ENCODE results near the gene ZBTB40. TPM values are rescaled to one million over a fixed set of nuclear protein-coding genes. Genes with fewer than 3 reads are reported as not detected.

The ZBTB40 gene
- total and polyA plus RNA-seq, 5 experiments from 2014 or later = 1.4 to 67.2 (median 4.8) TPM

GRCh38 chr1:22483121-22483520 is 31.5 kb downstream of the ZBTB40 start:
- Mint-ChIP-seq H3K4me1 (peaks cover 20 to 47% (median 39%) of the 10 kb centered on the region in 4 donors), H3K4me3 (no peak overlapping the region)
- ATAC-seq = no peak

GRCh38 chr1:22484706-22485345 is 33.2 kb downstream of the ZBTB40 start:
- H3K27ac Mint-ChIP-seq = peak overlapping the region in 2 of 10 donors; percentile 15 to 49
- peaks cover 20 to 48% (median 39%) of the 10 kb centered on the region in 4 donors for H3K4me1 Mint-ChIP-seq
- peaks cover 7 to 40% (median 22%) of the 10 kb centered on the region in 9 donors for H3K9me3 Mint-ChIP-seq
- H3K36me3 Mint-ChIP-seq = peaks cover 15 to 34% (median 27%) of the 10 kb centered on the region in 3 donors
- ATAC-seq = no peak
- POLR2A ChIA-PET = no interaction called here
- H3K4me3 Mint-ChIP-seq = peak overlapping the region in 2 of 10 donors; percentile 5 to 31
- H3K27me3 Mint-ChIP-seq = no peaks in the 10 kb centered on the region
- no peak for DNase-seq

More at GRCh38 chr1:22483121-22483520, 31.5 kb downstream of the ZBTB40 start:
- Mint-ChIP-seq H3K27ac (no peak overlapping the region), H3K36me3 (peaks cover 16 to 43% (median 36%) of the 10 kb centered on the region in 3 donors), H3K27me3 (no peaks in the 10 kb centered on the region), H3K9me3 (peaks cover 7 to 50% (median 26%) of the 10 kb centered on the region in 9 donors)
- no peak for DNase-seq
- POLR2A ChIA-PET = no interaction called here

GRCh38 chr1:22485431-22485830 is 33.8 kb downstream of the ZBTB40 start:
- no peak for DNase-seq
- Mint-ChIP-seq H3K4me1 (peaks cover 20 to 46% (median 35%) of the 10 kb centered on the region in 4 donors), H3K4me3 (peak overlapping the region in 2 of 10 donors; percentile 5 to 55), H3K36me3 (peaks cover 17 to 31% (median 23%) of the 10 kb centered on the region in 3 donors), H3K9me3 (peaks cover 7 to 38% (median 20%) of the 10 kb centered on the region in 9 donors), H3K27me3 (no peaks in the 10 kb centered on the region), H3K27ac (no peak overlapping the region)
- ATAC-seq = no peak
- POLR2A ChIA-PET = no interaction called here

- H3K4me3 Mint-ChIP-seq = no peak overlapping the region
- H3K4me1 Mint-ChIP-seq = peaks cover 13 to 37% (median 25%) of the 10 kb centered on the region in 4 donors
- peaks cover 21 to 35% (median 35%) of the 10 kb centered on the region in 3 donors for H3K36me3 Mint-ChIP-seq
- ATAC-seq (no peak), DNase-seq (no peak)
- no peak overlapping the region for H3K27ac Mint-ChIP-seq
- POLR2A ChIA-PET = no interaction called here
- no peaks in the 10 kb centered on the region for H3K27me3 Mint-ChIP-seq
- peaks cover 6 to 28% (median 20%) of the 10 kb centered on the region in 9 donors for H3K9me3 Mint-ChIP-seq
These were observed 36.1 kb downstream of the ZBTB40 start for GRCh38 chr1:22487781-22488180.

GRCh38 chr1:22488319-22488718 is 36.7 kb downstream of the ZBTB40 start:
- Mint-ChIP-seq H3K36me3 (peaks cover 21 to 41% (median 34%) of the 10 kb centered on the region in 3 donors), H3K9me3 (peaks cover 3 to 24% (median 16%) of the 10 kb centered on the region in 9 donors), H3K4me1 (peaks cover 13 to 32% (median 25%) of the 10 kb centered on the region in 4 donors), H3K27me3 (no peaks in the 10 kb centered on the region), H3K4me3 (no peak overlapping the region), H3K27ac (no peak overlapping the region)
- DNase-seq (no peak), ATAC-seq (no peak)
- POLR2A ChIA-PET = no interaction called here

- peaks cover 0 to 14% (median 10%) of the 10 kb centered on the region in 9 donors for H3K9me3 Mint-ChIP-seq
- peaks cover 17 to 49% (median 32%) of the 10 kb centered on the region in 3 donors for H3K36me3 Mint-ChIP-seq
- H3K27me3 Mint-ChIP-seq = no peaks in the 10 kb centered on the region
- H3K27ac Mint-ChIP-seq = no peak overlapping the region
- no peak overlapping the region for H3K4me3 Mint-ChIP-seq
- no peak for DNase-seq
- peaks cover 14 to 31% (median 20%) of the 10 kb centered on the region in 4 donors for H3K4me1 Mint-ChIP-seq
- no peak for ATAC-seq
- POLR2A ChIA-PET = no interaction called here
These were observed 37.6 kb downstream of the ZBTB40 start for GRCh38 chr1:22489278-22489677.

- Mint-ChIP-seq H3K27me3 (no peaks in the 10 kb centered on the region), H3K9me3 (peaks cover 0 to 10% (median 5%) of the 10 kb centered on the region in 9 donors), H3K36me3 (peaks cover 13 to 51% (median 29%) of the 10 kb centered on the region in 3 donors), H3K4me1 (peaks cover 11 to 26% (median 16%) of the 10 kb centered on the region in 4 donors), H3K27ac (no peak overlapping the region), H3K4me3 (no peak overlapping the region)
- POLR2A ChIA-PET = no interaction called here
- DNase-seq (no peak), ATAC-seq (no peak)
These were observed 38.2 kb downstream of the ZBTB40 start for GRCh38 chr1:22489823-22490222.

GRCh38 chr1:22490309-22490708 is 38.7 kb downstream of the ZBTB40 start:
- DNase-seq = no peak
- Mint-ChIP-seq H3K36me3 (peaks cover 13 to 55% (median 27%) of the 10 kb centered on the region in 3 donors), H3K4me3 (no peak overlapping the region), H3K4me1 (peaks cover 8 to 21% (median 13%) of the 10 kb centered on the region in 4 donors), H3K27ac (no peak overlapping the region), H3K9me3 (peaks cover 0 to 8% (median 2%) of the 10 kb centered on the region in 9 donors), H3K27me3 (no peaks in the 10 kb centered on the region)
- POLR2A ChIA-PET = no interaction called here
- ATAC-seq = no peak

GRCh38 chr1:22491995-22492715 is 40.5 kb downstream of the ZBTB40 start:
- Mint-ChIP-seq H3K27me3 (no peaks in the 10 kb centered on the region), H3K4me1 (peaks cover 2 to 12% (median 5%) of the 10 kb centered on the region in 4 donors), H3K4me3 (no peak overlapping the region), H3K36me3 (peaks cover 13 to 73% (median 39%) of the 10 kb centered on the region in 3 donors), H3K9me3 (no peaks in the 10 kb centered on the region), H3K27ac (no peak overlapping the region)
- no peak for DNase-seq
- POLR2A ChIA-PET = no interaction called here
- no peak for ATAC-seq

GRCh38 chr1:22494144-22494543 is 42.5 kb downstream of the ZBTB40 start:
- H3K4me1 Mint-ChIP-seq = peaks cover 2 to 12% (median 7%) of the 10 kb centered on the region in 4 donors
- DNase-seq (no peak), ATAC-seq (no peak)
- no peak overlapping the region for H3K4me3 Mint-ChIP-seq
- H3K36me3 Mint-ChIP-seq = peaks cover 13 to 86% (median 41%) of the 10 kb centered on the region in 3 donors
- no peaks in the 10 kb centered on the region for H3K9me3 Mint-ChIP-seq
- no peaks in the 10 kb centered on the region for H3K27me3 Mint-ChIP-seq
- H3K27ac Mint-ChIP-seq = no peak overlapping the region
- POLR2A ChIA-PET = no interaction called here

GRCh38 chr1:22494943-22495579 is 43.4 kb downstream of the ZBTB40 start:
- H3K4me3 Mint-ChIP-seq = no peak overlapping the region
- POLR2A ChIA-PET = no interaction called here
- DNase-seq (no peak), ATAC-seq (no peak)
- H3K9me3 Mint-ChIP-seq = no peaks in the 10 kb centered on the region
- peaks cover 13 to 81% (median 41%) of the 10 kb centered on the region in 3 donors for H3K36me3 Mint-ChIP-seq
- H3K27ac Mint-ChIP-seq = no peak overlapping the region
- no peaks in the 10 kb centered on the region for H3K27me3 Mint-ChIP-seq
- H3K4me1 Mint-ChIP-seq = peaks cover 2 to 12% (median 6%) of the 10 kb centered on the region in 4 donors

- no peaks in the 10 kb centered on the region for H3K27me3 Mint-ChIP-seq
- peaks cover 2 to 17% (median 7%) of the 10 kb centered on the region in 4 donors for H3K4me1 Mint-ChIP-seq
- no peak overlapping the region for H3K4me3 Mint-ChIP-seq
- H3K27ac Mint-ChIP-seq = peak overlapping the region in 1 of 10 donors; percentile 63
- H3K9me3 Mint-ChIP-seq = no peaks in the 10 kb centered on the region
- H3K36me3 Mint-ChIP-seq = peaks cover 13 to 78% (median 37%) of the 10 kb centered on the region in 3 donors
- ATAC-seq (no peak), DNase-seq (no peak)
- POLR2A ChIA-PET = no interaction called here
These were observed 45.0 kb downstream of the ZBTB40 start for GRCh38 chr1:22496536-22497160.
